ENCODE data around the gene PRR13.

GRCh38 chr12:53424626-53425514 is 16.7 kb upstream of the PRR13 start:
- TF ChIP-seq CTCF (IDR thresholded peaks at IDR 0.05; ENCODE audit: insufficient read depth, low read depth, low read length) (no peak), EZH2 (IDR thresholded peaks at IDR 0.05; ENCODE audit: insufficient read depth, low read length) (no peak)

Measured in astrocyte (in vitro differentiated cells and primary cell).